ENCODE data around the gene RIMS4. TPM values are rescaled to one million over a fixed set of nuclear protein-coding genes. Genes with fewer than 3 reads are reported as not detected.
"Not testable (repeated sequence)": the region's sequence is repeated elsewhere in the genome, so short reads cannot be mapped to it uniquely, and the experiment has no call there.

RIMS4 gene
- total RNA-seq, 1 donor from 2014 or later: not detected

GRCh38 chr20:44830995-44831394, 20.6 kb upstream of the RIMS4 start:
- DNase-seq (ENCODE audit: extremely low read depth, low read depth, low spot score): no peak

GRCh38 chr20:44830523-44830922, 20.2 kb upstream of the RIMS4 start:
- no peak for DNase-seq (ENCODE audit: extremely low read depth, low read depth, low spot score)

GRCh38 chr20:44829688-44830087, 19.3 kb upstream of the RIMS4 start:
- DNase-seq (ENCODE audit: extremely low read depth, low read depth, low spot score): no peak

DNA sequence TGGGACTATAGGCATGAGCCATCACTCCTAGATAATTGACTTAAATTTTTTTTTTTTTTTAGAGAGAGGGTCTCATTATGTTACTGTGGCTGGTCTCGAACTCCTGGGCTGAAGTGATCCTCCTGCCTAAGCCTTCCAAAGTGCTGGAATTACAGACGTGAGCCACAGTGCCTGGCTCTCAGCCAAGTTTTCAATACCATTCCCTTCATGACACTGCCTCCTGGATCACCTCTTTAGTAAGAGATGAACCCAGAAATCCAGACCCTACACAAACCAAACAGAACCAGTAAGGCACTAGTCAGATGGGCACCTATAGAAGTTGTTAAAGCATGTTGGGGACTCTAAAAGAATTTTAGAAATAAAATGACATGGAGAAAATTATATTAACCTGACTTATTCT, 18.3 kb upstream of the RIMS4 start:
- DNase-seq (ENCODE audit: extremely low read depth, low read depth, low spot score): no peak

DNA sequence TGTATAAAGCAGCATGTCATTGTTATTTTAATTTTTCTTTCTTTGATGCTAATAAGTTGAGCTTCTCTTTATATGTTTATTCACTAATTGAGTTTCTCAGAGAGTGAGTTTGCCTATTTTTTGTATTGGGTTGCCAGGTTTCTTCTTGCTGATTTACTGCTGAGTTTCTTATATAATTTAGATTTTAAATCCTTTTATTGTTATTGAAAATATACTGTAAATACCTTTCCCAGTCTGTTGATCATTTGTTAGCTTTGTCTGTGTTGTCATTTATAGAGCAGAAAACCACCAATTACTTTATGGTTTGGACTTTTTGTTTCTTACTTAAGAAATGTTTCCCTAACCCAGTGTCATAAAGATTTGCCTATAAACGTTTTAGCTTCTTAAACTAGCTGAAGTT, 17.1 kb upstream of the RIMS4 start:
- no peak for DNase-seq (ENCODE audit: extremely low read depth, low read depth, low spot score)

DNA sequence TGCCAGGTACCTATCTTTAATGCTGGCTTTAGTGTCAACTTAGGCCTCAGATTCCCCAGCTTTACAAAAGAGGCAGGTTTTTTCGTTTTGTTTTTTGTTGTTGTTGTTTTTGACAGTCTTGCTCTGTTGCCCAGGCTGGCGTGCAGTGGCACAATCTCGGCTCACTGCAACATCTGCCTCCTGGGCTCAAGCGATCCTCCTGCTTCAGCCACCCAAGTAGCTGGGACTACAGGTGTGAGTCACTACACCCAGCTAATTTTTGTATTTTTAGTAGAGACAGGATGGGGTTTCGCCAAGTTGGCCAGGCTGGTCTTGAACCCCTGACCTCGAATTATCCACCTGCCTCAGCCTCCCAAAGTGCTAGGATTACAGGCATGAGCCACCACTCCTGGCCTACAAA, 11.2 kb upstream of the RIMS4 start:
- DNase-seq (ENCODE audit: extremely low read depth, low read depth, low spot score): not testable (repeated sequence)

DNA sequence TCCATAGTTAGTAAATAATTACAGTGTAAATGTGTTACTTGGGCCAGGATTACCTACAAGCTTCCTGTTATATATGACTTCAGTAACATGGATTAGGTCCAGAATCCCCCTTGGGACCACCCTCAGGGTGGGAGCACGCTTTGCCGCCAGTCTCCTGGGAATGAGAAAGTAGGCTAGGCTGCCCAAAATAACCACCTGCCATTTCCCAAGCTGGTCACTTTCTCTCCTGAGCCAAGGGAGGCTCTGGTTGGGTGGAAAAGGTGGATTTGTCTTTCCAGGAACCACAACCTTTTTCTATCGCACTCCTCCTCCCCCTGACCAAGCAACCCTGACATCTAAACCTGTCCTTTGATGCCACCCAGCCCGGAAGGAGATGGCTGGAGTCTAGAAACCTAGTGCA, 9.6 kb upstream of the RIMS4 start:
- no peak for DNase-seq (ENCODE audit: extremely low read depth, low read depth, low spot score)

GRCh38 chr20:44817143-44817910, 7.0 kb upstream of the RIMS4 start:
- no peak for DNase-seq (ENCODE audit: extremely low read depth, low read depth, low spot score)

DNA sequence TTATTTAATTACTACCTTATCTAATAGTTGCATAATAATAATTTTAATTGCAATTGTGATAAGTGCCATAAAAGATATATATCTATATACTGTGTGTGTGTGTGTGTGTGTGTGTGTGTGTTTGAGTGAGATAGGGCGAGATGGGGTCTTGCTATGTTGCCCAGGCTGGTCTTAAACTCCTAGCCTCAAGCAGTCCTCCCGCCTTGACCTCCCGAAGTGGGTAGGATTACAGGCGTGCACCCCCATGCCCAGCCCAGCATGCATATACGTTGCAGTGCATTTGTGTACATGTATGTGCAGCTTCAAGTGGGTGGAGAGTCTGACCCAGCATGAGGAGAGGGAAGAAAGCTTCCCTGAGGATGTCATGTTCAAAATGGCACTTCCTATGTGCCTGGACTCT, 4.6 kb upstream of the RIMS4 start:
- no peak for DNase-seq (ENCODE audit: extremely low read depth, low read depth, low spot score)

GRCh38 chr20:44811150-44811685, 872 bp upstream of the RIMS4 start:
- no peak for DNase-seq (ENCODE audit: extremely low read depth, low read depth, low spot score)

DNA sequence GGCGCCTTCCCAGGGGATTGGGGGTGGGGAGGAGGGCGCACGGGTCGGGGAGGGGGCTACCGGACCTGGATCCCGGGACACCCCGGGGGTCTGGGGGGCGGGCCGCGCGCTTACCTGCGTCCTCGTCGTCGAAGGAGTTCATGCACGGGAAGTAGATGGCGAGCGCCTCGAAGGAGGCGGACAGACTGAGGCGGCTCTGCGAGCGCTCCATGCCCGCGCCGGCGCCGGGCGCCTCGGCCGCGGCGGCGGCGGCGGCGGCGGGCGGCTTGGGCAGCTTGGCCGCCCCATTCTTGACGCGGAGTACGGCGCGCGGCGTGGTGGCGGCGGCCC, 320 bp downstream of the RIMS4 start:
- no peak for DNase-seq (ENCODE audit: extremely low read depth, low read depth, low spot score)

GRCh38 chr20:44809380-44810060, 826 bp downstream of the RIMS4 start:
- DNase-seq (ENCODE audit: extremely low read depth, low read depth, low spot score): no peak

- no peak for DNase-seq (ENCODE audit: extremely low read depth, low read depth, low spot score)
These were observed 2.7 kb downstream of the RIMS4 start for GRCh38 chr20:44807684-44808056.

- no peak for DNase-seq (ENCODE audit: extremely low read depth, low read depth, low spot score)
These were observed 3.2 kb downstream of the RIMS4 start for GRCh38 chr20:44807051-44807683.

DNA sequence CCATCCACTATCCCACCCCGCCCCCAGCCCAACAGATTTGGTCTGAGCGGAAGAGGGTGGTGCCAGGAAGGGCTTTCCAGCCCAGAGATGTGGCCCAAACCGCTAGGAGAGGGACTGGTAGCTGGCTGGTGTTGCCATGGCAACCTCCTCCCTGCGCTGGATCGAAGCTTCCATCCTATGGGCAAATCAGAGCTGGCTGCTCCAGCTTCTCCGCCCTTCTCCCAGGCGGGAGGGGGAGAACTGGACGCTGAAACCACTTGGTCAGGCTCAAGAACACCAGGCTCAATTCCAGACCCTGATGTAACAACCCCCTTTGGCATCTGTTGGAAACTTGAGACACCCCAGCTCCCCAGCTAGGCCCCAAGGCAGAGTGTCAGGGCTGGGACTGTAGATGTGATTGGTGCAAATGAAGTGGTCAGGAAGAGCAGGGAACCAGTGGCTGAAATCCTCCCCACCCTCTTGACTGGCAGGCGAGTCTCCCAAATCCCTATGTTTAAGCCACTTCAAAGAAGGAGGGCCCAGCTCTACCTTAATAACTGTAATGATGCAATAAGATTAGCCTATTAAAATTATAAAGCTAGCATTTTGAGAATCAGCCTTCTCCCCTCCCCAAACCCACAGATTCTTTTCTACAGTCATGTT, 4.2 kb downstream of the RIMS4 start:
- no peak for DNase-seq (ENCODE audit: extremely low read depth, low read depth, low spot score)

- no peak for DNase-seq (ENCODE audit: extremely low read depth, low read depth, low spot score)
These were observed 4.9 kb downstream of the RIMS4 start for GRCh38 chr20:44805335-44805978.

- no peak for DNase-seq (ENCODE audit: extremely low read depth, low read depth, low spot score)
These were observed 6.9 kb downstream of the RIMS4 start for GRCh38 chr20:44803383-44803941.

DNA sequence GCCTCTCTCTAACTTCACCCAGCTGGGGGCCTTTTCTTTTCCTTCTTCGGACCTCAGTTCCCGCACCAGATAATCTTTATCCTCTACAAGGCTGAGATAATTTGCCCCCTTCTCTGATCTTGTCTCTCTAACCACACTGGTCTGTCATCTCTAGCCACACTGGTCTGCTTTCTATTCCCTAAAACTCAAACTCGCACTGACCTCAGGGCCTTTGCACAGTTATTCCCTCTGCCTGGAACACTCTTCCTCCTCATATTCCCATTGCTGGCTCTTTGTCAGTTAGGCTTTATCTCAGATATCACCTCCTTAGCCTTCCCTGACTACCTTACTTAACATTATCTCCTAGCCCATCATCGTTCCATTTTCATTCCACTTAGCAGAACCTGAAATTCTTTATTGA, 7.6 kb downstream of the RIMS4 start:
- DNase-seq (ENCODE audit: extremely low read depth, low read depth, low spot score): no peak

DNA sequence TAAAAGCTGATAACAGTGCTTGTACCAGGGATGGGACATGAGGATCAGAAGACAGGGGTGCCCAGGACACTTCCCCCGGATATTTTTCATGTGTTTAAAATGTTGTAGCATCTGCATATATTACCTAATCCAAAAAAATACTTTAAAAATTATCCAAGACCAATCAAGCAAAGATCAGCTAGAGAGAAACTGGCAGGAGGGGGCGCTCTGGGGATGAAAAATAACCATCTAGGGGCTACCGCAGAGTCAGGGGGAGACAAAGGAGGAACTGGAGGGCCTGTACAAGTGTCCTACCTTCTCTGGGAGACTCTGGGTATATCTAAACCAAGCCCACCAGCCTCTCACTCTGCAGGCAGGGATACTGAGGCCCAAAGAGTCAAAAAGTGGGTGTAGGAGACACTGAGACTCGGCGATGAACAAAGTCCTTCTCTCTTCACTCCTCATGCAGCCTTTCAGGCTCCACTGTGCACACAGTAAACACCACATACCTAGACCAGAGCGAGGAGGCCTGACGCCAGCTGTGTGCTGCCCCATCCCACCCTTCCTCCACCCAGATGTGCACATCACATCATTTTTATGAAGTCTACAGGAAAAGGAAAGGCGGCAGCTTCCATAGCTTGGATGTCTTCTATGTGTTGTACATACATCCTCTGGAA, 9.8 kb downstream of the RIMS4 start:
- DNase-seq (ENCODE audit: extremely low read depth, low read depth, low spot score): no peak

- DNase-seq (ENCODE audit: extremely low read depth, low read depth, low spot score): no peak
These were observed 10.7 kb downstream of the RIMS4 start for GRCh38 chr20:44799691-44800090.
